ENCODE data around the gene ADCY5.

ADCY5 gene

DNA sequence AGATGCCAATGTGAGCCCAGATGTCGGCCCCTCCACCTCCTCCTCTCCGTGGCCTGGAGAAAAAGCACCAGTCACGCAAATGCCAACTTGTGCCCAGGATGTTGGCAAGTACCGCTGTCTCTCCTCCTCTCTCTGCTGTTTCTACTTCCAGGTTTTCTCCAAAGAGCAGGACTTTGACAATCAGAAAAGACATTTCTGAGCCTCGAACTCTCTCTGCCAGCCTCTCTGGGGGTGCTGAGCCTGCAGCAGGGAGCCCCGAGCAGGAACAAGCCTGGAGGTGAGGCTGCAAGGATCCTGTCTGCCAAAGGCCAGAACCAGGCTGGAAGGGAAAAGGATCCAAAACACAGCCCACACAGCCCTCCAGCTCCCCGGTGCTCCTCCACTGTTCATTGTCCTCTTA lies 157.5 kb downstream of the ADCY5 start:
- H3K27ac ChIP-seq (ENCODE audit: extremely low read depth, low read depth, low read length), result no peak overlapping the region
- H3K36me3 ChIP-seq (ENCODE audit: control insufficient read depth in 2 of 2, insufficient read depth in 1 of 2, low read length in 2 of 2), result no peaks in the 10 kb centered on the region
- no peaks in the 10 kb centered on the region for H3K9me3 ChIP-seq (ENCODE audit: control insufficient read depth, insufficient read depth, low read depth, low read length)
- no peaks in the 10 kb centered on the region for H3K4me1 ChIP-seq (ENCODE audit: control insufficient read depth, insufficient read depth, low read length)
- TF ChIP-seq ZNF664 (tag by site-specific recombination; IDR thresholded peaks at IDR 0.05) (no peak), HOXA7 (CRISPR knock-in tag; IDR thresholded peaks at IDR 0.05; ENCODE audit: borderline replicate concordance) (no peak), ZNF501 (tag by site-specific recombination; IDR thresholded peaks at IDR 0.05) (no peak), ZBTB20 (tag by site-specific recombination; IDR thresholded peaks at IDR 0.05) (no peak), ZNF202 (tag by site-specific recombination; IDR thresholded peaks at IDR 0.05; ENCODE audit: borderline replicate concordance) (no peak), ZNF2 (tag by site-specific recombination; IDR thresholded peaks at IDR 0.05) (no peak), ZNF23 (tag by site-specific recombination; IDR thresholded peaks at IDR 0.05; ENCODE audit: borderline replicate concordance) (no peak), ZNF48 (tag by site-specific recombination; IDR thresholded peaks at IDR 0.05) (no peak), ZFP69B (tag by site-specific recombination; IDR thresholded peaks at IDR 0.05) (no peak), GLI4 (tag by site-specific recombination; IDR thresholded peaks at IDR 0.05) (no peak), ZNF544 (tag by site-specific recombination; IDR thresholded peaks at IDR 0.05) (no peak), ZNF175 (tag by site-specific recombination; IDR thresholded peaks at IDR 0.05) (no peak), ZNF529 (tag by site-specific recombination; IDR thresholded peaks at IDR 0.05; ENCODE audit: insufficient replicate concordance) (no peak)
- TF ChIP-seq, protein P1, sequence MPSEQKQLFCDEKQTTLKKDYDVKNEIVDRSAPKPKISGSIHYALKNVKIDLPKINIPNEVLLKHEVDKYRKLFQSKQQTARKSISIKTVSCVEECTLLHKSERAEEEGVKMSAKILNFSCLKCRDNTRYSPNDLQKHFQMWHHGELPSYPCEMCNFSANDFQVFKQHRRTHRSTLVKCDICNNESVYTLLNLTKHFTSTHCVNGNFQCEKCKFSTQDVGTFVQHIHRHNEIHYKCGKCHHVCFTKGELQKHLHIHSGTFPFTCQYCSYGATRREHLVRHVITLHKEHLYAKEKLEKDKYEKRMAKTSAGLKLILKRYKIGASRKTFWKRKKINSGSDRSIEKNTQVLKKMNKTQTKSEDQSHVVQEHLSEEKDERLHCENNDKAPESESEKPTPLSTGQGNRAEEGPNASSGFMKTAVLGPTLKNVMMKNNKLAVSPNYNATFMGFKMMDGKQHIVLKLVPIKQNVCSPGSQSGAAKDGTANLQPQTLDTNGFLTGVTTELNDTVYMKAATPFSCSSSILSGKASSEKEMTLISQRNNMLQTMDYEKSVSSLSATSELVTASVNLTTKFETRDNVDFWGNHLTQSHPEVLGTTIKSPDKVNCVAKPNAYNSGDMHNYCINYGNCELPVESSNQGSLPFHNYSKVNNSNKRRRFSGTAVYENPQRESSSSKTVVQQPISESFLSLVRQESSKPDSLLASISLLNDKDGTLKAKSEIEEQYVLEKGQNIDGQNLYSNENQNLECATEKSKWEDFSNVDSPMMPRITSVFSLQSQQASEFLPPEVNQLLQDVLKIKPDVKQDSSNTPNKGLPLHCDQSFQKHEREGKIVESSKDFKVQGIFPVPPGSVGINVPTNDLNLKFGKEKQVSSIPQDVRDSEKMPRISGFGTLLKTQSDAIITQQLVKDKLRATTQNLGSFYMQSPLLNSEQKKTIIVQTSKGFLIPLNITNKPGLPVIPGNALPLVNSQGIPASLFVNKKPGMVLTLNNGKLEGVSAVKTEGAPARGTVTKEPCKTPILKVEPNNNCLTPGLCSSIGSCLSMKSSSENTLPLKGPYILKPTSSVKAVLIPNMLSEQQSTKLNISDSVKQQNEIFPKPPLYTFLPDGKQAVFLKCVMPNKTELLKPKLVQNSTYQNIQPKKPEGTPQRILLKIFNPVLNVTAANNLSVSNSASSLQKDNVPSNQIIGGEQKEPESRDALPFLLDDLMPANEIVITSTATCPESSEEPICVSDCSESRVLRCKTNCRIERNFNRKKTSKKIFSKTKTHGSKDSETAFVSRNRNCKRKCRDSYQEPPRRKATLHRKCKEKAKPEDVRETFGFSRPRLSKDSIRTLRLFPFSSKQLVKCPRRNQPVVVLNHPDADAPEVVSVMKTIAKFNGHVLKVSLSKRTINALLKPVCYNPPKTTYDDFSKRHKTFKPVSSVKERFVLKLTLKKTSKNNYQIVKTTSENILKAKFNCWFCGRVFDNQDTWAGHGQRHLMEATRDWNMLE (tag by site-specific recombination; conservative IDR thresholded peaks at IDR 0.05; ENCODE audit: low read depth), result no peak
- TF ChIP-seq, protein P2, sequence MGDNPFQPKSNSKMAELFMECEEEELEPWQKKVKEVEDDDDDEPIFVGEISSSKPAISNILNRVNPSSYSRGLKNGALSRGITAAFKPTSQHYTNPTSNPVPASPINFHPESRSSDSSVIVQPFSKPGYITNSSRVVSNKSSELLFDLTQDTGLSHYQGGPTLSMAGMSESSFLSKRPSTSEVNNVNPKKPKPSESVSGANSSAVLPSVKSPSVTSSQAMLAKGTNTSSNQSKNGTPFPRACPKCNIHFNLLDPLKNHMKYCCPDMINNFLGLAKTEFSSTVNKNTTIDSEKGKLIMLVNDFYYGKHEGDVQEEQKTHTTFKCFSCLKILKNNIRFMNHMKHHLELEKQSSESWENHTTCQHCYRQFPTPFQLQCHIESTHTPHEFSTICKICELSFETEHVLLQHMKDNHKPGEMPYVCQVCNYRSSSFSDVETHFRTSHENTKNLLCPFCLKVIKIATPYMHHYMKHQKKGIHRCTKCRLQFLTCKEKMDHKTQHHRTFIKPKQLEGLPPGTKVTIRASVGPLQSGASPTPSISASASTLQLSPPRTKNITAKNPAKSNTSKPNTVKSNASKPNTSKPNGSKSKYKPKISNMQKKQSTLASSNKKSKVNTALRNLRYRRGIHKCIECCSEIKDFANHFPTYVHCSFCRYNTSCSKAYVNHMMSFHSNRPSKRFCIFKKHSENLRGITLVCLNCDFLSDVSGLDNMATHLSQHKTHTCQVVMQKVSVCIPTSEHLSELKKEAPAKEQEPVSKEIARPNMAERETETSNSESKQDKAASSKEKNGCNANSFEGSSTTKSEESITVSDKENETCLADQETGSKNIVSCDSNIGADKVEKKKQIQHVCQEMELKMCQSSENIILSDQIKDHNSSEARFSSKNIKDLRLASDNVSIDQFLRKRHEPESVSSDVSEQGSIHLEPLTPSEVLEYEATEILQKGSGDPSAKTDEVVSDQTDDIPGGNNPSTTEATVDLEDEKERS (tag by site-specific recombination; IDR thresholded peaks at IDR 0.05), result no peak
- TF ChIP-seq, protein P3, sequence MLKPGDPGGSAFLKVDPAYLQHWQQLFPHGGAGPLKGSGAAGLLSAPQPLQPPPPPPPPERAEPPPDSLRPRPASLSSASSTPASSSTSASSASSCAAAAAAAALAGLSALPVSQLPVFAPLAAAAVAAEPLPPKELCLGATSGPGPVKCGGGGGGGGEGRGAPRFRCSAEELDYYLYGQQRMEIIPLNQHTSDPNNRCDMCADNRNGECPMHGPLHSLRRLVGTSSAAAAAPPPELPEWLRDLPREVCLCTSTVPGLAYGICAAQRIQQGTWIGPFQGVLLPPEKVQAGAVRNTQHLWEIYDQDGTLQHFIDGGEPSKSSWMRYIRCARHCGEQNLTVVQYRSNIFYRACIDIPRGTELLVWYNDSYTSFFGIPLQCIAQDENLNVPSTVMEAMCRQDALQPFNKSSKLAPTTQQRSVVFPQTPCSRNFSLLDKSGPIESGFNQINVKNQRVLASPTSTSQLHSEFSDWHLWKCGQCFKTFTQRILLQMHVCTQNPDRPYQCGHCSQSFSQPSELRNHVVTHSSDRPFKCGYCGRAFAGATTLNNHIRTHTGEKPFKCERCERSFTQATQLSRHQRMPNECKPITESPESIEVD (tag by site-specific recombination; IDR thresholded peaks at IDR 0.05), result no peak
- TF ChIP-seq, protein P4, sequence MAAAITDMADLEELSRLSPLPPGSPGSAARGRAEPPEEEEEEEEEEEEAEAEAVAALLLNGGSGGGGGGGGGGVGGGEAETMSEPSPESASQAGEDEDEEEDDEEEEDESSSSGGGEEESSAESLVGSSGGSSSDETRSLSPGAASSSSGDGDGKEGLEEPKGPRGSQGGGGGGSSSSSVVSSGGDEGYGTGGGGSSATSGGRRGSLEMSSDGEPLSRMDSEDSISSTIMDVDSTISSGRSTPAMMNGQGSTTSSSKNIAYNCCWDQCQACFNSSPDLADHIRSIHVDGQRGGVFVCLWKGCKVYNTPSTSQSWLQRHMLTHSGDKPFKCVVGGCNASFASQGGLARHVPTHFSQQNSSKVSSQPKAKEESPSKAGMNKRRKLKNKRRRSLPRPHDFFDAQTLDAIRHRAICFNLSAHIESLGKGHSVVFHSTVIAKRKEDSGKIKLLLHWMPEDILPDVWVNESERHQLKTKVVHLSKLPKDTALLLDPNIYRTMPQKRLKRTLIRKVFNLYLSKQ (tag by site-specific recombination; IDR thresholded peaks at IDR 0.05; ENCODE audit: borderline replicate concordance), result no peak
- TF ChIP-seq, protein P5, sequence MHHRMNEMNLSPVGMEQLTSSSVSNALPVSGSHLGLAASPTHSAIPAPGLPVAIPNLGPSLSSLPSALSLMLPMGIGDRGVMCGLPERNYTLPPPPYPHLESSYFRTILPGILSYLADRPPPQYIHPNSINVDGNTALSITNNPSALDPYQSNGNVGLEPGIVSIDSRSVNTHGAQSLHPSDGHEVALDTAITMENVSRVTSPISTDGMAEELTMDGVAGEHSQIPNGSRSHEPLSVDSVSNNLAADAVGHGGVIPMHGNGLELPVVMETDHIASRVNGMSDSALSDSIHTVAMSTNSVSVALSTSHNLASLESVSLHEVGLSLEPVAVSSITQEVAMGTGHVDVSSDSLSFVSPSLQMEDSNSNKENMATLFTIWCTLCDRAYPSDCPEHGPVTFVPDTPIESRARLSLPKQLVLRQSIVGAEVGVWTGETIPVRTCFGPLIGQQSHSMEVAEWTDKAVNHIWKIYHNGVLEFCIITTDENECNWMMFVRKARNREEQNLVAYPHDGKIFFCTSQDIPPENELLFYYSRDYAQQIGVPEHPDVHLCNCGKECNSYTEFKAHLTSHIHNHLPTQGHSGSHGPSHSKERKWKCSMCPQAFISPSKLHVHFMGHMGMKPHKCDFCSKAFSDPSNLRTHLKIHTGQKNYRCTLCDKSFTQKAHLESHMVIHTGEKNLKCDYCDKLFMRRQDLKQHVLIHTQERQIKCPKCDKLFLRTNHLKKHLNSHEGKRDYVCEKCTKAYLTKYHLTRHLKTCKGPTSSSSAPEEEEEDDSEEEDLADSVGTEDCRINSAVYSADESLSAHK (tag by site-specific recombination; IDR thresholded peaks at IDR 0.05), result no peak
- ChIA-PET POLR2A (no interaction called here), CTCF (no interaction called here)
- no peak overlapping the region for H3K4me3 ChIP-seq (ENCODE audit: low read depth, low read length)
